Effector memory CD8-positive, alpha-beta T cell (primary cell): Measurements from ENCODE around the gene NFYB.
"Not testable (repeated sequence)": the region's sequence is repeated elsewhere in the genome, so short reads cannot be mapped to it uniquely, and the experiment has no call there.

Source experiments
- ATAC-seq: fragments of 150-1000 bp; cut with Tn5 transposase; replicated peaks from 2 replicates; pipeline ENCODE4 v1.10.0; 2021; ENCODE audit warnings: mild to moderate bottlenecking, moderate library complexity
- DNase-seq, 3 experiments: peaks; one replicate each; pipeline ENCODE4 v3.0.0; 2021
- H3K27ac Mint-ChIP-seq, 2 donors: one replicate each; pipeline ENCODE4 v1.8.0; 2022; ENCODE audit warnings: mild to moderate bottlenecking in 2 of 2, mixed read lengths in 2 of 2, moderate library complexity in 2 of 2
- H3K27me3 Mint-ChIP-seq, 2 donors: one replicate each; pipeline ENCODE4 v1.8.0; 2022; ENCODE audit warnings: mixed read lengths in 2 of 2
- H3K36me3 Mint-ChIP-seq: one replicate; pipeline ENCODE4 v1.8.0; 2022; ENCODE audit warnings: mild to moderate bottlenecking, moderate library complexity, mixed read lengths; ENCODE audit not compliant: insufficient read depth
- H3K4me1 Mint-ChIP-seq, 2 donors: one replicate each; pipeline ENCODE4 v1.8.0; 2022; ENCODE audit warnings: low read depth in 2 of 2, mixed read lengths in 2 of 2
- H3K4me3 Mint-ChIP-seq, 2 donors: one replicate each; pipeline ENCODE4 v1.8.0; 2022; ENCODE audit warnings: mild to moderate bottlenecking in 2 of 2, mixed read lengths in 2 of 2, moderate library complexity in 2 of 2
- H3K9me3 Mint-ChIP-seq, 2 donors: one replicate each; pipeline ENCODE4 v1.8.0; 2022; ENCODE audit warnings: mixed read lengths in 2 of 2

The NFYB gene

DNA sequence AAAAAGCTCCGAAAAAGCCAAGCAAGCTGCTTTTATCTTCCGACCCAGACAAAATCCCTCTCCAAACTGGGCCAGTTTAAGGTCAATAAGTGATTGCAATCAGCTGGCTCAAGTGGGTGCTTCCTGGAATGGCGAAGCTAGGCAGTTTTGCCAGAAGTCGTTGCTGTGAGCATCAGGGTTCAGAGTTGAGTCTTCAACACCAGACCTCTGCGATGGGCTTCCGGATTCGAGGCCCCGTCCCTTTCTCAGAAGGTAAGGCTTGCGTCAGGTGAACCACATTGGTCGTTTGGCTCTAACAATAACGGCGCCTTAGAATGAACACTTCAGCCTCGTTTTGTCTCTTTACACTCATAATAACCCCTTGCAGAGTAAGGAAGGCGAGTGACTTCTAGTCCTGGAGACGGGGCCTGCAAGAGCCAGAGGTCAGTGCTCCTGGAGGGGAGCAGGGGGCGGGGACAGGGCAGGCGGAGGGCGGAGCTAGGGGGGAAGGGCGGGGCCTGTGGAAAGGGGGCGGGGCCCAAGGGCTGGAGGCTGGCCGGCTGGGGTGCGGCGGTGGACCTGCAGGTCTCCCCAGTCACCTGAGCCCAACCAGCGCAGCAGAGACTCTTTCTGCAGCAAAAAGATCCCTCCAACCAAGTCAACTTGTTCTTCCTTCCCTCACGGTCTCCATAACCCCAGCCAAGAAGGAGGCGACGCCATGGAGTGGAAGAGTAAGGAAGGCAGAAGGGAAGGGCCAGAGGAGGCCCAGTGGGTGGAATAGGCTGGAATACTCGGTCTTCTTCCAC is 34.0 kb upstream of the NFYB start:
- no peaks in the 10 kb centered on the region for H3K4me1 Mint-ChIP-seq
- no peaks in the 10 kb centered on the region for H3K9me3 Mint-ChIP-seq
- no peaks in the 10 kb centered on the region for H3K36me3 Mint-ChIP-seq
- DNase-seq = no peak
- ATAC-seq = no peak
- no peak overlapping the region for H3K4me3 Mint-ChIP-seq
- no peak overlapping the region for H3K27ac Mint-ChIP-seq
- H3K27me3 Mint-ChIP-seq = peaks cover 11 to 12% of the 10 kb centered on the region in 2 donors

GRCh38 chr12:104168596-104168995 is 30.6 kb upstream of the NFYB start:
- ATAC-seq (no peak), DNase-seq (no peak)
- no peaks in the 10 kb centered on the region for H3K4me1 Mint-ChIP-seq
- H3K4me3 Mint-ChIP-seq = no peak overlapping the region
- no peaks in the 10 kb centered on the region for H3K9me3 Mint-ChIP-seq
- no peak overlapping the region for H3K27ac Mint-ChIP-seq
- H3K27me3 Mint-ChIP-seq = peaks cover 11 to 12% of the 10 kb centered on the region in 2 donors
- no peaks in the 10 kb centered on the region for H3K36me3 Mint-ChIP-seq

- Mint-ChIP-seq H3K9me3 (no peaks in the 10 kb centered on the region), H3K27me3 (peaks cover 11 to 12% of the 10 kb centered on the region in 2 donors), H3K36me3 (no peaks in the 10 kb centered on the region), H3K4me3 (no peak overlapping the region), H3K27ac (no peak overlapping the region), H3K4me1 (no peaks in the 10 kb centered on the region)
- DNase-seq (no peak), ATAC-seq (no peak)
Observed at GRCh38 chr12:104167519-104168458, 29.8 kb upstream of the NFYB start.

DNA sequence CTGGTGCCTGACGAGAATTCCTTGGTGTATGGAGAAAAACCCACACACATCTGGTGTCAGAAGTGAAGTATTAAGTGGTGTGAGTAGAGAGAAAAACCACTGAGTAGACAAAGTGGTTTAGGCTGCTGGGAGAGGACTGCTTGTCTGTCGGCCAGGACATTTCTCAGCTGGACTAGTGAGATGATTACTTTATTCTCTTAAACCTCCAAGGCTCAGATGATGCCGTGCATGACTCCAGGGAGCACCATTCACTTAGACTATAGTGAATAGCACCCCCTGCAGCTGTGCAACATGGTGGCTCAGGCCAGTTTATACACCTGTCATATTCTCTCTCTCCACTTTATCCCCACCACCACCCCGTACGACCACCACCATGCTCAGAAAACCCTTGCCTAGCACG is 28.5 kb upstream of the NFYB start:
- Mint-ChIP-seq H3K36me3 (no peaks in the 10 kb centered on the region), H3K27me3 (peaks cover 16 to 17% of the 10 kb centered on the region in 2 donors), H3K4me3 (no peak overlapping the region), H3K9me3 (no peaks in the 10 kb centered on the region), H3K27ac (no peak overlapping the region), H3K4me1 (no peaks in the 10 kb centered on the region)
- ATAC-seq (no peak), DNase-seq (no peak)

- no peaks in the 10 kb centered on the region for H3K4me1 Mint-ChIP-seq
- H3K4me3 Mint-ChIP-seq = no peak overlapping the region
- no peaks in the 10 kb centered on the region for H3K9me3 Mint-ChIP-seq
- H3K27me3 Mint-ChIP-seq = peaks cover 16 to 17% of the 10 kb centered on the region in 2 donors
- DNase-seq (no peak), ATAC-seq (no peak)
- H3K27ac Mint-ChIP-seq = no peak overlapping the region
- no peaks in the 10 kb centered on the region for H3K36me3 Mint-ChIP-seq
Observed at GRCh38 chr12:104165801-104166200, 27.8 kb upstream of the NFYB start.

- peaks cover 16 to 17% of the 10 kb centered on the region in 2 donors for H3K27me3 Mint-ChIP-seq
- ATAC-seq (no peak), DNase-seq (no peak)
- H3K4me1 Mint-ChIP-seq = no peaks in the 10 kb centered on the region
- H3K9me3 Mint-ChIP-seq = no peaks in the 10 kb centered on the region
- no peak overlapping the region for H3K27ac Mint-ChIP-seq
- no peaks in the 10 kb centered on the region for H3K36me3 Mint-ChIP-seq
- H3K4me3 Mint-ChIP-seq = no peak overlapping the region
Observed at GRCh38 chr12:104164634-104165033, 26.6 kb upstream of the NFYB start.

DNA sequence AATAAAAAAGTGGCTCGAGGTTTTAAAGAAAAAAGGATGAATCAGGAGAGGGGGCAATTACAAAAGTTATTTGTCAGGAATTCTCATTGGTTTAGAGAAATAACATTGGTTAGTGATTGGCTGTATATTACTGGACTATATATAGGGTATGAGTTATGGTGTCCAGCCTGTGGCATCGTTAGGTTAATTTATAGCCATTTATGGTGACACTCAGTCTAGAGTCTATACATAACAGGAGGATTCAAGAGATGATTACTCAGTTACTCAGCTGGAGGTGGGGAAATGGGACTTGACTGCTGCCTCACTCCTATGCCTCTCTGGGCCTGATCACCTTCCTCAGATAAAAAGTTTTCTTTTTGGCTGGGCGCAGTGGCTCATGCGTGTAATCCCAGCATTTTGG is 25.6 kb upstream of the NFYB start:
- no peak for DNase-seq
- ATAC-seq = no peak
- Mint-ChIP-seq H3K27me3 (peaks cover 14 to 15% of the 10 kb centered on the region in 2 donors), H3K9me3 (no peaks in the 10 kb centered on the region), H3K27ac (no peak overlapping the region), H3K4me1 (no peaks in the 10 kb centered on the region), H3K36me3 (no peaks in the 10 kb centered on the region), H3K4me3 (no peak overlapping the region)

DNA sequence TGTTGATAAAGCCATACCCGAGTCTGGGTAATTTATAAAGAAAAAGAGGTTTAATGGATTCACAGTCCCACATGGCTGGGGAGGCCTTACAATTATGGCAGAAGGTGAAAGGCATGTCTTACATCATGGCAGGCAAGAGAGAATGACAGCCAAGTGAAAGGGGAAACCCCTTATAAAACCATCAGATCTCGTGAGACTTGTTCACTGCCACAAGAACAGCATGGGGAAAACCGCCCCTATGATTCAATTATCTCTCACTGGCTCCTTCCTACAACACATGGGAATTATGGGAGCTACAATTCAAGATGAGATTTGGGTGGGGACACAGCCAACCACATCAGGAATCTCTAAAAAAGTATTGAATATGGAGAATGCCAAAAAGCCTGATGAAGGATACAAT is 25.0 kb upstream of the NFYB start:
- not testable (repeated sequence) for H3K4me1 Mint-ChIP-seq, H3K27ac Mint-ChIP-seq

DNA sequence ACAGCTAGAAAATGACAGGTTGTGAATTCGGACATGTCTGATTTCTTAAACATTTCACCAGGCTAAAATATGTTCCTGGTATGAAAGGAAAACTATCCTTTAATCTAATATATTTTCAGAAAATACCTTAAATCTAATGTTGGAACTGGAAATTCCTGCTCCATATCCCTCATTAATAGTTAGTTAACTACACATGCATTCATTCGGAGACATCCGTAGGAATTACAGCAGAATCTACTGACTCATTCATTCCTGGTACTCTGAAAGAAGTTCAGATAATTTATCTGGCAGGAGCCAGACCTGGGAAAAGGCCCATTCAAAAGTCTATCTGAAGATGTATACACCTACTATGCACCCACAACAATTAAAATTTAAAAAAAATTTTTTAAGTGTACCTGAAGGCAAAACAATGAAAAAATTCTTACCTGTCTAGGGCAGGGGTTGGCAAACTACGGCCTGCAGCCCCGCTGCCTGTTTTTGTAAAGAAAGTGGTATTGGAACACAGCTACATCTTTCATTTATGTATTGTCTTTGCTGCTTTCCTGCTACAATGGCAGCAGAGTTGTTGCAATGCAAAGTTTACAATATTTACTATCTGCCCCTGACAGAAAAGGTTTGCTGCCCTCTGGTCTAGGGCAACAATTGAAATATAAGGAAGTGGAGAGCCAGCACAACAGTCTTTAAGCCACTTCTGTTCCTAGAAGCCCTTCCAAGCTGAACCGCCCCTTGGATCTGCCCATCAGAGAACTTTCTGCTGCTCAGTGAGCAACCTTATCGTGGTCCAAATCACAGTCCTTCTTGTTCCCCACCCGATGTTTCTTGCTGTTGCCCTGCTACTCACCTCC is 17.9 kb upstream of the NFYB start:
- DNase-seq (no peak), ATAC-seq (no peak)
- no peaks in the 10 kb centered on the region for H3K9me3 Mint-ChIP-seq
- H3K4me3 Mint-ChIP-seq = no peak overlapping the region
- H3K36me3 Mint-ChIP-seq = no peaks in the 10 kb centered on the region
- H3K27me3 Mint-ChIP-seq = no peaks in the 10 kb centered on the region
- peaks cover 8 to 9% of the 10 kb centered on the region in 2 donors for H3K4me1 Mint-ChIP-seq
- no peak overlapping the region for H3K27ac Mint-ChIP-seq

More for the DNA sequence above, 25.0 kb upstream of the NFYB start:
- not testable (repeated sequence) for ATAC-seq, H3K36me3 Mint-ChIP-seq, DNase-seq, H3K4me3 Mint-ChIP-seq, H3K9me3 Mint-ChIP-seq, H3K27me3 Mint-ChIP-seq

- no peak overlapping the region for H3K27ac Mint-ChIP-seq
- ATAC-seq (no peak), DNase-seq (no peak)
- no peak overlapping the region for H3K4me3 Mint-ChIP-seq
- no peaks in the 10 kb centered on the region for H3K36me3 Mint-ChIP-seq
- peaks cover 8 to 9% of the 10 kb centered on the region in 2 donors for H3K4me1 Mint-ChIP-seq
- H3K9me3 Mint-ChIP-seq = no peaks in the 10 kb centered on the region
- peaks cover 5 to 9% of the 10 kb centered on the region in 2 donors for H3K27me3 Mint-ChIP-seq
Observed at GRCh38 chr12:104154806-104155205, 16.8 kb upstream of the NFYB start.

DNA sequence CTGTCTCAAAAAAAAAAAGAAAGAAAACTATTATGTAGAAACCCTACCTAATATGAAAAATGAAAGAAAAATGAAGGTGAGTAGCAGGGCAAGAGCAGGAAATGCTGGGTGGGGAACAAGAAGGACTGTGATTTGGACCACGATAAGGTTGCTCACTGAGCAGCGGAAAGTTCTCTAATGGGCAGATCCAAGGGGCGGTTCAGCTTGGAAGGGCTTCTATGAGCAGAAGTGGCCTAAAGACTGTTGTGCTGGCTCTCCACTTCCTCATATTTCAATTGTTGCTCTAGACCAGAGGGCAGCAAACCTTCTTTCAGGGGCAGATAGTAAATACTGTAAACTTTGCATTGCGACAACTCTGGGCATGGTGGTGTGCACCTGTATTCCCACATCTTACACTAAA is 16.3 kb upstream of the NFYB start:
- Mint-ChIP-seq H3K27ac (peak overlapping the region in 1 of 2 donors; percentile 67), H3K4me3 (peak overlapping the region in 1 of 2 donors; percentile 3), H3K36me3 (no peaks in the 10 kb centered on the region), H3K27me3 (peaks cover 5 to 14% of the 10 kb centered on the region in 2 donors), H3K9me3 (no peaks in the 10 kb centered on the region), H3K4me1 (peaks cover 8 to 9% of the 10 kb centered on the region in 2 donors)
- ATAC-seq (no peak), DNase-seq (no peak)

- H3K27ac Mint-ChIP-seq = no peak overlapping the region
- ATAC-seq = no peak
- H3K4me1 Mint-ChIP-seq = peaks cover 8 to 9% of the 10 kb centered on the region in 2 donors
- no peaks in the 10 kb centered on the region for H3K9me3 Mint-ChIP-seq
- DNase-seq = no peak
- H3K27me3 Mint-ChIP-seq = peaks cover 5 to 28% of the 10 kb centered on the region in 2 donors
- H3K36me3 Mint-ChIP-seq = no peaks in the 10 kb centered on the region
- no peak overlapping the region for H3K4me3 Mint-ChIP-seq
Observed at GRCh38 chr12:104152685-104153241, 14.8 kb upstream of the NFYB start.

DNA sequence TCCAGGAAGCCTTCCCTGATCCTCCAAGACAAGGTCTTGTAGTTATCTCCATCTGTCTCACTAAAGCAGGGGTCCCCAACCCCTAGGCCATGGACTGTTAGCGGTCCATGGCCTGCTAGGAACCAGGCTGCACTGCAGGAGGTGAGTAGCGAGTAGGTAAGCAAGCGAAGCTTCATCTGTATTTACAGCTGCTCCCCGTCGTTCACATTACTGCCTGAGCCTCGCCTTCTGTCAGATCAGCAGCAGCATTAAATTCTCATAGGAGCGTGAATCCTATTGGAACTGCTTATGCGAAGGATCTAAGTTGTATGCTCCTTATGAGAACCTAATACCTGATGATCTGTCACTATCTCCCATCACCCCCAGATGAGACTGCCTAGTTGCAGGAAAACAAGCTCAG is 12.4 kb upstream of the NFYB start:
- ATAC-seq (no peak), DNase-seq (no peak)
- no peaks in the 10 kb centered on the region for H3K36me3 Mint-ChIP-seq
- no peak overlapping the region for H3K4me3 Mint-ChIP-seq
- no peak overlapping the region for H3K27ac Mint-ChIP-seq
- H3K9me3 Mint-ChIP-seq = no peaks in the 10 kb centered on the region
- H3K27me3 Mint-ChIP-seq = peaks cover 17 to 46% of the 10 kb centered on the region in 2 donors
- peaks cover 8 to 9% of the 10 kb centered on the region in 2 donors for H3K4me1 Mint-ChIP-seq
